ENCODE results near the gene TENT4A. TPM values are rescaled to one million over a fixed set of nuclear protein-coding genes. Genes with fewer than 3 reads are reported as not detected.

TENT4A gene
- total and polyA plus RNA-seq, 8 donors = 17.1 to 38.2 (median 31.4) TPM

GRCh38 chr5:6746244-6746643, 33.0 kb downstream of the TENT4A start:
- ATAC-seq (no peak), DNase-seq (no peak)
- peaks cover 0 to 9% of the 10 kb centered on the region in 2 donors for H3K4me1 ChIP-seq
- no peak overlapping the region for H3K4me3 ChIP-seq
- H3K27me3 ChIP-seq = no peaks in the 10 kb centered on the region
- no peak overlapping the region for H3K27ac ChIP-seq
- intact Hi-C loops (cut with DNase I) = loop anchor here in 1 of 2 donors (10.0 kb wide), 1 partner anchor 111 kb away; the partner anchor contains the start of genes NSUN2 and SRD5A1
- H3K36me3 ChIP-seq = peaks cover 0 to 88% of the 10 kb centered on the region in 2 donors
- no peak for TF ChIP-seq CTCF (IDR thresholded peaks at IDR 0.05)
- H3K9me3 ChIP-seq = no peaks in the 10 kb centered on the region

GRCh38 chr5:6747103-6747502, 33.9 kb downstream of the TENT4A start:
- Histone ChIP-seq H3K27me3 (no peaks in the 10 kb centered on the region), H3K36me3 (peaks cover 0 to 89% of the 10 kb centered on the region in 2 donors), H3K9me3 (no peaks in the 10 kb centered on the region), H3K4me1 (peaks cover 0 to 9% of the 10 kb centered on the region in 2 donors), H3K4me3 (no peak overlapping the region), H3K27ac (no peak overlapping the region)
- no peak for TF ChIP-seq CTCF (IDR thresholded peaks at IDR 0.05)
- DNase-seq (no peak), ATAC-seq (no peak)
- intact Hi-C loops (cut with DNase I) = loop anchor here in 1 of 2 donors (10.0 kb wide), 1 partner anchor 112 kb away; the partner anchor contains the start of genes NSUN2 and SRD5A1

GRCh38 chr5:6748142-6748541, 34.9 kb downstream of the TENT4A start:
- Histone ChIP-seq H3K27me3 (no peaks in the 10 kb centered on the region), H3K27ac (no peak overlapping the region), H3K36me3 (peaks cover 0 to 89% of the 10 kb centered on the region in 2 donors), H3K4me3 (no peak overlapping the region), H3K4me1 (peaks cover 0 to 9% of the 10 kb centered on the region in 2 donors), H3K9me3 (no peaks in the 10 kb centered on the region)
- DNase-seq (no peak), ATAC-seq (no peak)
- no peak for TF ChIP-seq CTCF (IDR thresholded peaks at IDR 0.05)
- intact Hi-C loops (cut with DNase I) = loop anchor here in 1 of 2 donors (10.0 kb wide), 1 partner anchor 113 kb away; the partner anchor contains the start of genes NSUN2 and SRD5A1

GRCh38 chr5:6749026-6749716, 35.9 kb downstream of the TENT4A start:
- no peaks in the 10 kb centered on the region for H3K27me3 ChIP-seq
- H3K4me1 ChIP-seq = peaks cover 0 to 9% of the 10 kb centered on the region in 2 donors
- no peak for TF ChIP-seq CTCF (IDR thresholded peaks at IDR 0.05)
- DNase-seq = no peak
- no peak overlapping the region for H3K4me3 ChIP-seq
- intact Hi-C loops (cut with DNase I) = loop anchor here in 1 of 2 donors (10.0 kb wide), 1 partner anchor 114 kb away; the partner anchor contains the start of genes NSUN2 and SRD5A1
- H3K9me3 ChIP-seq = no peaks in the 10 kb centered on the region
- peaks cover 0 to 89% of the 10 kb centered on the region in 2 donors for H3K36me3 ChIP-seq
- ATAC-seq = no peak
- no peak overlapping the region for H3K27ac ChIP-seq

GRCh38 chr5:6750142-6750840, 37.1 kb downstream of the TENT4A start:
- Histone ChIP-seq H3K4me3 (no peak overlapping the region), H3K9me3 (no peaks in the 10 kb centered on the region), H3K4me1 (peaks cover 0 to 6% of the 10 kb centered on the region in 2 donors), H3K36me3 (peaks cover 0 to 91% of the 10 kb centered on the region in 2 donors), H3K27ac (no peak overlapping the region), H3K27me3 (no peaks in the 10 kb centered on the region)
- no peak for DNase-seq
- no peak for TF ChIP-seq CTCF (IDR thresholded peaks at IDR 0.05)
- no peak for ATAC-seq
- intact Hi-C loops (cut with DNase I) = no loop called here

Data from left lung (tissue), 10 donors.